Epithelial cell of proximal tubule (primary cell): ENCODE measurements around the gene MICU2. TPM values are rescaled to one million over a fixed set of nuclear protein-coding genes. Genes with fewer than 3 reads are reported as not detected.

Experiments used
- DNase-seq: peaks from one replicate; pipeline ENCODE4 v3.0.0-alpha.2; 2011; ENCODE audit warnings: low read depth
- H3K4me3 ChIP-seq: 2 replicates; pipeline ENCODE4 v1.5.1; 2011; ENCODE audit warnings: low read depth, mild to moderate bottlenecking, low read length
- CTCF ChIP-seq: conservative IDR thresholded peaks from 2 replicates; pipeline ENCODE4 v1.5.1; 2012; ENCODE audit warnings: low read depth, mild to moderate bottlenecking, low read length
- total RNA-seq: library from RNA; depleted of rRNA; stranded (reverse); fragments of >200 nt; gene quantifications from 2 replicates; pipeline ENCODE4 v1.2.3, GENCODE V29; 2015

The MICU2 gene
- total RNA-seq, 1 donor from 2014 or later: 141 TPM

- DNase-seq: no peak
- TF ChIP-seq CTCF: no peak
- no peak overlapping the region for H3K4me3 ChIP-seq
These were observed 77.0 kb downstream of the MICU2 start for GRCh38 chr13:21526707-21527540.

- TF ChIP-seq CTCF: no peak
- DNase-seq: no peak
- H3K4me3 ChIP-seq: no peak overlapping the region
These were observed 81.1 kb downstream of the MICU2 start for GRCh38 chr13:21522847-21523246.

- no peak overlapping the region for H3K4me3 ChIP-seq
- DNase-seq: no peak
- no peak for TF ChIP-seq CTCF
These were observed 81.8 kb downstream of the MICU2 start for GRCh38 chr13:21522130-21522529.

GRCh38 chr13:21518617-21519144, 85.3 kb downstream of the MICU2 start:
- no peak for DNase-seq
- no peak for TF ChIP-seq CTCF
- H3K4me3 ChIP-seq: no peak overlapping the region

- H3K4me3 ChIP-seq: no peak overlapping the region
These were observed 86.4 kb downstream of the MICU2 start for GRCh38 chr13:21517576-21517975.

GRCh38 chr13:21516805-21517204, 87.2 kb downstream of the MICU2 start:
- H3K4me3 ChIP-seq: no peak overlapping the region
- no peak for TF ChIP-seq CTCF
- no peak for DNase-seq

More at GRCh38 chr13:21517576-21517975, 86.4 kb downstream of the MICU2 start:
- DNase-seq: no peak
- TF ChIP-seq CTCF: no peak

- DNase-seq: no peak
- TF ChIP-seq CTCF: no peak
- no peak overlapping the region for H3K4me3 ChIP-seq
These were observed 92.1 kb downstream of the MICU2 start for GRCh38 chr13:21511849-21512248.
